Fibroblast of pulmonary artery (primary cell): ENCODE data around the gene MPRIP.

Experiments used
- DNase-seq: peaks from one replicate; pipeline ENCODE4 v3.0.0-alpha.2; 2010; ENCODE audit warnings: low read depth
- H3K4me3 ChIP-seq: replicated peaks from 2 replicates; pipeline ENCODE4 v1.5.1; 2011; ENCODE audit warnings: low read depth, mild to moderate bottlenecking, control low read depth, low read length, moderate library complexity
- TF ChIP-seq, protein P1 (sequence below): IDR thresholded peaks from 2 replicates; pipeline ENCODE4 v1.5.1; 2011; ENCODE audit warnings: mild to moderate bottlenecking, control low read depth, low read length, inconsistent platforms; ENCODE audit errors: missing control alignments

MPRIP gene

GRCh38 chr17:17088086-17088485 is 45.8 kb downstream of the MPRIP start:
- TF ChIP-seq, protein P1, sequence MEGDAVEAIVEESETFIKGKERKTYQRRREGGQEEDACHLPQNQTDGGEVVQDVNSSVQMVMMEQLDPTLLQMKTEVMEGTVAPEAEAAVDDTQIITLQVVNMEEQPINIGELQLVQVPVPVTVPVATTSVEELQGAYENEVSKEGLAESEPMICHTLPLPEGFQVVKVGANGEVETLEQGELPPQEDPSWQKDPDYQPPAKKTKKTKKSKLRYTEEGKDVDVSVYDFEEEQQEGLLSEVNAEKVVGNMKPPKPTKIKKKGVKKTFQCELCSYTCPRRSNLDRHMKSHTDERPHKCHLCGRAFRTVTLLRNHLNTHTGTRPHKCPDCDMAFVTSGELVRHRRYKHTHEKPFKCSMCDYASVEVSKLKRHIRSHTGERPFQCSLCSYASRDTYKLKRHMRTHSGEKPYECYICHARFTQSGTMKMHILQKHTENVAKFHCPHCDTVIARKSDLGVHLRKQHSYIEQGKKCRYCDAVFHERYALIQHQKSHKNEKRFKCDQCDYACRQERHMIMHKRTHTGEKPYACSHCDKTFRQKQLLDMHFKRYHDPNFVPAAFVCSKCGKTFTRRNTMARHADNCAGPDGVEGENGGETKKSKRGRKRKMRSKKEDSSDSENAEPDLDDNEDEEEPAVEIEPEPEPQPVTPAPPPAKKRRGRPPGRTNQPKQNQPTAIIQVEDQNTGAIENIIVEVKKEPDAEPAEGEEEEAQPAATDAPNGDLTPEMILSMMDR, result no peak
- no peak overlapping the region for H3K4me3 ChIP-seq
- no peak for DNase-seq

GRCh38 chr17:17088541-17089525 is 46.6 kb downstream of the MPRIP start:
- no peak for DNase-seq
- H3K4me3 ChIP-seq, result no peak overlapping the region
- TF ChIP-seq, protein P1, result no peak

- TF ChIP-seq, protein P1, result no peak
- H3K4me3 ChIP-seq, result no peak overlapping the region
- no peak for DNase-seq
Measured at GRCh38 chr17:17089796-17090641, 47.8 kb downstream of the MPRIP start.

- H3K4me3 ChIP-seq, result no peak overlapping the region
- DNase-seq, result no peak
- TF ChIP-seq, protein P1, result no peak
Measured at GRCh38 chr17:17090642-17091103, 48.4 kb downstream of the MPRIP start.

GRCh38 chr17:17091276-17091675 is 49.0 kb downstream of the MPRIP start:
- no peak overlapping the region for H3K4me3 ChIP-seq
- no peak for DNase-seq
- TF ChIP-seq, protein P1, result no peak

DNA sequence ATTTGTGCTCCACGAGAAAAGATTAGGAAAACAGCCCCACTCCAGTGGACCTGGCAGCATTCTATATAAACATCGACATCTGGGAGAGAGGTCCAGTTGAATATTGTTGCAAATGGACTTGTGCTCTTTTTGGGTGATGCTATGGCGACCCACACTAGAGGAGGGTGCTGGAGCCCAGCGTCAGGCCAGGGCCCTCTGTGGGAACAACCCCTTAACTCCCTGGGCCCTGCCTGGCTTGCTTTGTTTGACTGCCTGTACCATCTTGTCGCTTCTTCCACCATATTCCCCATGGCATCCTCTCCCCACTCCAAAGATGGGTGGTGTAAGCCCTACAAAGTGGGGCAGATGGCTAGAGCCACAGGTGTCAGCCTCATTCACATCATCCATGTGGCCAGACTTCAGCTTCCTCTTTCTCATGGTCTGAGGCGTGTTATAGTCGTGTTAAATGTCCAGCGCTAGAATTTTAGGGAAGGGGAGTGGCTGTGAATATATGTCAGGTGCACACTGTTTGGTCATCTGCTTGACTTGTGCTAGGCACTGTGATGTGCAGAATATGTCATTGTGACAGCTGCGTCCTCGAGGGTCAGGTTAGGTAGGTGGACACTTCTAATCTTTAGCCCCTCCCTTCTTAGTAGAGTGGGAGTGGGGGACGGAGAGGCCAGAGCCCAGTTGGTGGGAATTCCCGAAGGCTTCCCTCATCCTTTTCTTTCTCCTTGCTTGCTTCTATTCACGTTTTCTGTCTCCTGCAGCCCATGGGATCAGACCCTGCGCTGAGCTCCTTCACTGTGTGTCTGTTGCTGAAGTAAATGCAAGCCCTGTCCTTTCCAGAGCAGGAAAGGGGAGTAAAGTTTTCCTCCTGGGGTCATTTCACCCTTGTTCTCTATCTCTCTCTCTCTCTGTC is 49.8 kb downstream of the MPRIP start:
- DNase-seq, result no peak

More for the DNA sequence above, 49.8 kb downstream of the MPRIP start:
- TF ChIP-seq, protein P1, result no peak
- H3K4me3 ChIP-seq, result no peak overlapping the region
